HG02588 (cell line): ENCODE data around the gene MAN2C1.
"Not testable (repeated sequence)": the region's sequence is repeated elsewhere in the genome, so short reads cannot be mapped to it uniquely, and the experiment has no call there.

Experiments
- ATAC-seq: cut with Tn5 transposase; IDR thresholded peaks from one replicate; pipeline ENCODE4 v1.9.1; 2021; ENCODE audit warnings: mild to moderate bottlenecking, moderate library complexity; ENCODE audit not compliant: unreplicated experiment

The MAN2C1 gene

GRCh38 chr15:75361361-75361988 is 6.9 kb downstream of the MAN2C1 start:
- ATAC-seq = no peak

- ATAC-seq = no peak
Measured at GRCh38 chr15:75360856-75361255, 7.6 kb downstream of the MAN2C1 start.

- ATAC-seq = no peak
Measured at GRCh38 chr15:75360391-75360790, 8.0 kb downstream of the MAN2C1 start.

GRCh38 chr15:75359537-75360250 is 8.7 kb downstream of the MAN2C1 start:
- no peak for ATAC-seq

GRCh38 chr15:75358771-75359536 is 9.5 kb downstream of the MAN2C1 start:
- ATAC-seq = no peak

GRCh38 chr15:75357976-75358673 is 10.3 kb downstream of the MAN2C1 start:
- no peak for ATAC-seq

GRCh38 chr15:75356517-75356916 is 11.9 kb downstream of the MAN2C1 start:
- no peak for ATAC-seq

- ATAC-seq = no peak
Measured at GRCh38 chr15:75356006-75356405, 12.4 kb downstream of the MAN2C1 start.

GRCh38 chr15:75355369-75355768 is 13.0 kb downstream of the MAN2C1 start:
- no peak for ATAC-seq

- ATAC-seq = no peak
Measured at GRCh38 chr15:75354454-75354853, 14.0 kb downstream of the MAN2C1 start.

GRCh38 chr15:75353604-75354003 is 14.8 kb downstream of the MAN2C1 start:
- ATAC-seq = no peak

GRCh38 chr15:75352186-75353080 is 16.0 kb downstream of the MAN2C1 start:
- ATAC-seq = no peak

GRCh38 chr15:75350601-75351361 is 17.6 kb downstream of the MAN2C1 start:
- no peak for ATAC-seq

GRCh38 chr15:75349851-75350588 is 18.4 kb downstream of the MAN2C1 start:
- no peak for ATAC-seq

- ATAC-seq = not testable (repeated sequence)
Measured at GRCh38 chr15:75349351-75349669, 19.1 kb downstream of the MAN2C1 start.

- no peak for ATAC-seq
Measured at GRCh38 chr15:75348562-75349350, 19.7 kb downstream of the MAN2C1 start.

- ATAC-seq = no peak
Measured at GRCh38 chr15:75348034-75348561, 20.3 kb downstream of the MAN2C1 start.
